GM19043 (cell line): ENCODE data around the gene UTF1.

Experiments
- ATAC-seq: cut with Tn5 transposase; IDR thresholded peaks from one replicate; pipeline ENCODE4 v1.9.1; 2021; ENCODE audit warnings: low read depth; ENCODE audit not compliant: unreplicated experiment

Gene UTF1

GRCh38 chr10:133230044-133230361 lies at the start of gene UTF1:
Gene UTF1, plus strand, starts transcription at chr10:133230217. Its CDS starts 72 bp downstream, at chr10:133230289.
- ATAC-seq, result no peak

GRCh38 chr10:133180965-133181639 lies 48.9 kb upstream of the UTF1 start:
- ATAC-seq, result no peak

- ATAC-seq, result no peak
Measured at GRCh38 chr10:133182190-133182589, 47.8 kb upstream of the UTF1 start.

- no peak for ATAC-seq
Measured at GRCh38 chr10:133182791-133183645, 47.0 kb upstream of the UTF1 start.

- ATAC-seq, result no peak
Measured at GRCh38 chr10:133183646-133184378, 46.2 kb upstream of the UTF1 start.

GRCh38 chr10:133184591-133185244 lies 45.3 kb upstream of the UTF1 start:
- ATAC-seq, result no peak

- ATAC-seq, result no peak
Measured at GRCh38 chr10:133185421-133185820, 44.6 kb upstream of the UTF1 start.

GRCh38 chr10:133185916-133186315 lies 44.1 kb upstream of the UTF1 start:
- no peak for ATAC-seq

- ATAC-seq, result no peak
Measured at GRCh38 chr10:133186416-133187090, 43.5 kb upstream of the UTF1 start.

GRCh38 chr10:133187091-133187905 lies 42.7 kb upstream of the UTF1 start:
- no peak for ATAC-seq

GRCh38 chr10:133187906-133188681 lies 41.9 kb upstream of the UTF1 start:
- no peak for ATAC-seq

- no peak for ATAC-seq
Measured at GRCh38 chr10:133189256-133189655, 40.8 kb upstream of the UTF1 start.

- no peak for ATAC-seq
Measured at GRCh38 chr10:133189726-133190125, 40.3 kb upstream of the UTF1 start.

GRCh38 chr10:133190225-133190624 lies 39.8 kb upstream of the UTF1 start:
- no peak for ATAC-seq

- ATAC-seq, result no peak
Measured at GRCh38 chr10:133191651-133192050, 38.4 kb upstream of the UTF1 start.

- no peak for ATAC-seq
Measured at GRCh38 chr10:133194151-133194550, 35.9 kb upstream of the UTF1 start.

GRCh38 chr10:133195096-133195495 lies 34.9 kb upstream of the UTF1 start:
- ATAC-seq, result no peak

- ATAC-seq, result no peak
Measured at GRCh38 chr10:133195611-133196010, 34.4 kb upstream of the UTF1 start.
